Activated T-cell treated with anti-CD3 and anti-CD28 coated beads, Interleukin-2, amount 50 U/mL, for 72 hours (primary cell): ENCODE measurements around the gene OR2L8. TPM values are rescaled to one million over a fixed set of nuclear protein-coding genes. Genes with fewer than 3 reads are reported as not detected.
A peak's percentile ranks its signal among the peaks of the same experiment; 100 is the strongest.
"Not testable (repeated sequence)": the region's sequence is repeated elsewhere in the genome, so short reads cannot be mapped to it uniquely, and the experiment has no call there.

Experiments used
- ATAC-seq, 2 donors: fragments of 150-1000 bp; cut with Tn5 transposase; replicated peaks in 1 of 2; 2 replicates each; pipeline ENCODE4 v1.10.0; 2021; ENCODE audit warnings: moderate library complexity in 2 of 2, mild to moderate bottlenecking in 1 of 2
- DNase-seq, 2 donors: peaks; one replicate each; pipeline ENCODE4 v3.0.0; 2021 to 2022; ENCODE audit warnings: mixed read lengths in 1 of 2
- H3K27ac Mint-ChIP-seq: one replicate; pipeline ENCODE4 v1.8.0; 2022; ENCODE audit warnings: mild to moderate bottlenecking, moderate library complexity, mixed read lengths
- H3K27me3 Mint-ChIP-seq: one replicate; pipeline ENCODE4 v1.8.0; 2022; ENCODE audit warnings: low read depth, mixed read lengths
- H3K36me3 Mint-ChIP-seq, 2 donors: one replicate each; pipeline ENCODE4 v1.8.0; 2022; ENCODE audit warnings: mixed read lengths in 2 of 2, mild to moderate bottlenecking in 1 of 2; ENCODE audit not compliant: insufficient read depth in 2 of 2
- H3K4me1 Mint-ChIP-seq: one replicate; pipeline ENCODE4 v1.8.0; 2022; ENCODE audit warnings: low read depth, mixed read lengths
- H3K4me3 Mint-ChIP-seq, 2 donors: one replicate each; pipeline ENCODE4 v1.8.0; 2022; ENCODE audit warnings: mild to moderate bottlenecking in 2 of 2, mixed read lengths in 2 of 2, moderate library complexity in 2 of 2
- H3K9me3 Mint-ChIP-seq, 2 donors: one replicate each; pipeline ENCODE4 v1.8.0; 2022; ENCODE audit warnings: mixed read lengths in 2 of 2
- total RNA-seq, 2 donors: library from RNA; stranded (reverse); gene quantifications; one replicate each; pipeline ENCODE4 v1.2.3, GENCODE V29; 2022

OR2L8 gene
- total RNA-seq, 2 donors from 2014 or later, result not detected

- Mint-ChIP-seq H3K4me3 (no peak overlapping the region), H3K4me1 (no peaks in the 10 kb centered on the region), H3K27ac (no peak overlapping the region), H3K9me3 (peaks cover 0 to 3% of the 10 kb centered on the region in 2 donors), H3K27me3 (no peaks in the 10 kb centered on the region), H3K36me3 (no peaks in the 10 kb centered on the region)
- ATAC-seq (no peak), DNase-seq (no peak)
Observed at GRCh38 chr1:247936415-247936814, 12.2 kb upstream of the OR2L8 start.

- peak overlapping the region; percentile 81 to 90 for H3K4me3 Mint-ChIP-seq
- ATAC-seq (peak; percentile 99), DNase-seq (peak; percentile 93 to 95)
- not testable (repeated sequence) for H3K27me3 Mint-ChIP-seq, H3K36me3 Mint-ChIP-seq, H3K4me1 Mint-ChIP-seq, H3K9me3 Mint-ChIP-seq, H3K27ac Mint-ChIP-seq
Observed at GRCh38 chr1:247936965-247937734, 11.5 kb upstream of the OR2L8 start.

- ATAC-seq (no peak), DNase-seq (no peak)
- H3K27me3 Mint-ChIP-seq, result no peaks in the 10 kb centered on the region
- no peaks in the 10 kb centered on the region for H3K36me3 Mint-ChIP-seq
- peaks cover 0 to 5% of the 10 kb centered on the region in 2 donors for H3K9me3 Mint-ChIP-seq
- no peaks in the 10 kb centered on the region for H3K4me1 Mint-ChIP-seq
- no peak overlapping the region for H3K27ac Mint-ChIP-seq
- no peak overlapping the region for H3K4me3 Mint-ChIP-seq
Observed at GRCh38 chr1:247942624-247943023, 6.0 kb upstream of the OR2L8 start.

GRCh38 chr1:247953408-247953807 is 4.8 kb downstream of the OR2L8 start:
- no peaks in the 10 kb centered on the region for H3K4me1 Mint-ChIP-seq
- no peaks in the 10 kb centered on the region for H3K27me3 Mint-ChIP-seq
- no peak for ATAC-seq
- no peak for DNase-seq
- H3K4me3 Mint-ChIP-seq, result no peak overlapping the region
- H3K9me3 Mint-ChIP-seq, result peaks cover 7 to 8% of the 10 kb centered on the region in 2 donors
- H3K27ac Mint-ChIP-seq, result no peak overlapping the region
- H3K36me3 Mint-ChIP-seq, result peaks cover 4 to 5% of the 10 kb centered on the region in 2 donors

GRCh38 chr1:247961791-247962190 is 13.1 kb downstream of the OR2L8 start:
- Mint-ChIP-seq H3K27ac (no peak overlapping the region), H3K4me3 (no peak overlapping the region), H3K36me3 (peaks cover 5 to 11% of the 10 kb centered on the region in 2 donors), H3K9me3 (peaks cover 14 to 16% of the 10 kb centered on the region in 2 donors), H3K4me1 (peaks cover 5% of the 10 kb centered on the region), H3K27me3 (no peaks in the 10 kb centered on the region)
- DNase-seq (no peak), ATAC-seq (no peak)

GRCh38 chr1:247962911-247963588 is 14.4 kb downstream of the OR2L8 start:
- H3K27ac Mint-ChIP-seq, result no peak overlapping the region
- peaks cover 10 to 12% of the 10 kb centered on the region in 2 donors for H3K9me3 Mint-ChIP-seq
- no peak for ATAC-seq
- peaks cover 5% of the 10 kb centered on the region for H3K4me1 Mint-ChIP-seq
- no peaks in the 10 kb centered on the region for H3K27me3 Mint-ChIP-seq
- H3K4me3 Mint-ChIP-seq, result no peak overlapping the region
- no peak for DNase-seq
- peaks cover 2 to 7% of the 10 kb centered on the region in 2 donors for H3K36me3 Mint-ChIP-seq

- Mint-ChIP-seq H3K4me1 (peaks cover 5% of the 10 kb centered on the region), H3K27ac (no peak within 1 kb of the TSS), H3K27me3 (no peaks in the 10 kb centered on the region), H3K4me3 (no peak within 1 kb of the TSS), H3K36me3 (peaks cover 7 to 8% of the 10 kb centered on the region in 2 donors), H3K9me3 (peaks cover 5 to 9% of the 10 kb centered on the region in 2 donors)
- DNase-seq (no peak), ATAC-seq (no peak)
Observed at GRCh38 chr1:247964933-247965332, 16.3 kb downstream of the OR2L8 start, which contains the start of gene OR2AK2. Gene OR2AK2, plus strand, starts transcription at chr1:247965233. Its CDS starts 144 bp downstream, at chr1:247965377.

- Mint-ChIP-seq H3K4me3 (no peak overlapping the region), H3K9me3 (peaks cover 6 to 7% of the 10 kb centered on the region in 2 donors), H3K4me1 (peaks cover 5% of the 10 kb centered on the region), H3K36me3 (peaks cover 4 to 8% of the 10 kb centered on the region in 2 donors), H3K27me3 (no peaks in the 10 kb centered on the region), H3K27ac (no peak overlapping the region)
- ATAC-seq (no peak), DNase-seq (no peak)
Observed at GRCh38 chr1:247966532-247967204, 18.0 kb downstream of the OR2L8 start.

GRCh38 chr1:247992986-247993385 is 44.3 kb downstream of the OR2L8 start:
- Mint-ChIP-seq H3K27me3 (no peaks in the 10 kb centered on the region), H3K4me1 (no peaks in the 10 kb centered on the region), H3K27ac (no peak overlapping the region), H3K9me3 (peaks cover 0 to 4% of the 10 kb centered on the region in 2 donors), H3K36me3 (no peaks in the 10 kb centered on the region), H3K4me3 (no peak overlapping the region)
- ATAC-seq (no peak), DNase-seq (no peak)

GRCh38 chr1:247998811-247999210 is 50.2 kb downstream of the OR2L8 start:
- no peaks in the 10 kb centered on the region for H3K27me3 Mint-ChIP-seq
- ATAC-seq (no peak), DNase-seq (no peak)
- no peak overlapping the region for H3K4me3 Mint-ChIP-seq
- H3K4me1 Mint-ChIP-seq, result peaks cover 12% of the 10 kb centered on the region
- no peak overlapping the region for H3K27ac Mint-ChIP-seq
- peaks cover 7% of the 10 kb centered on the region in 2 donors for H3K9me3 Mint-ChIP-seq
- H3K36me3 Mint-ChIP-seq, result no peaks in the 10 kb centered on the region

Other genes with a start within 250 kb of the OR2L8 start
- not detected for gene OR6F1, start 232.2 kb upstream of the OR2L8 start, total RNA-seq
- gene OR14K1, start 210.2 kb upstream of the OR2L8 start, total RNA-seq, result not detected
- not detected for gene OR14A2, start 200.7 kb upstream of the OR2L8 start, total RNA-seq
- gene OR1C1, start 188.3 kb upstream of the OR2L8 start, total RNA-seq, result not detected
- gene OR14A16, start 124.7 kb upstream of the OR2L8 start, total RNA-seq, result not detected
- gene OR11L1, start 107.0 kb upstream of the OR2L8 start, total RNA-seq, result not detected
- under 1 TPM; 0.21 to 0.24 TPM for gene TRIM58, start 91.7 kb upstream of the OR2L8 start, total RNA-seq
- not detected for gene OR2W3, start 53.3 kb upstream of the OR2L8 start, total RNA-seq
- not detected for gene OR2T8, start 28.6 kb upstream of the OR2L8 start, total RNA-seq
- gene OR2AJ1, start 24.0 kb upstream of the OR2L8 start, total RNA-seq, result not detected
- gene OR2AK2, start 16.4 kb downstream of the OR2L8 start, total RNA-seq, result under 1 TPM in 1 of 2 donors, not detected in 1; 0.35 TPM
- under 1 TPM in 1 of 2 donors, not detected in 1; 0.16 TPM for gene OR2L5, start 64.8 kb downstream of the OR2L8 start, total RNA-seq
- gene OR2L2, start 81.2 kb downstream of the OR2L8 start, total RNA-seq, result under 1 TPM; 0.12 to 0.29 TPM
- gene OR2L3, start 98.0 kb downstream of the OR2L8 start, total RNA-seq, result under 1 TPM in 1 of 2 donors, not detected in 1; 0.07 TPM
- gene OR2L13, start 146.3 kb downstream of the OR2L8 start, total RNA-seq, result under 1 TPM; 0.14 to 0.24 TPM
- not detected for gene OR2M5, start 196.3 kb downstream of the OR2L8 start, total RNA-seq
- gene OR2M2, start 226.0 kb downstream of the OR2L8 start, total RNA-seq, result not detected
- gene OR2M3, start 248.4 kb downstream of the OR2L8 start, total RNA-seq, result not detected